Fibroblast of skin of right biceps (primary cell): Measurements from ENCODE around the gene SHC2.
"Not testable (repeated sequence)": the region's sequence is repeated elsewhere in the genome, so short reads cannot be mapped to it uniquely, and the experiment has no call there.

Experiments used
- DNase-seq: peaks from one replicate; pipeline ENCODE4 v3.0.0-alpha.2; 2013

The SHC2 gene

GRCh38 chr19:444677-445210, 16.1 kb downstream of the SHC2 start:
- no peak for DNase-seq

GRCh38 chr19:443005-443404, 17.8 kb downstream of the SHC2 start:
- DNase-seq = no peak

GRCh38 chr19:442085-442484, 18.7 kb downstream of the SHC2 start:
- DNase-seq = no peak

- no peak for DNase-seq
Measured at GRCh38 chr19:441213-441836, 19.5 kb downstream of the SHC2 start.

- no peak for DNase-seq
Measured at GRCh38 chr19:440391-441212, 20.2 kb downstream of the SHC2 start.

- no peak for DNase-seq
Measured at GRCh38 chr19:439167-439900, 21.5 kb downstream of the SHC2 start.

- no peak for DNase-seq
Measured at GRCh38 chr19:438416-438958, 22.3 kb downstream of the SHC2 start.

- DNase-seq = no peak
Measured at GRCh38 chr19:437041-437440, 23.8 kb downstream of the SHC2 start.

GRCh38 chr19:436413-436950, 24.4 kb downstream of the SHC2 start:
- DNase-seq = no peak

- no peak for DNase-seq
Measured at GRCh38 chr19:435707-436412, 25.0 kb downstream of the SHC2 start.

- no peak for DNase-seq
Measured at GRCh38 chr19:435056-435706, 25.7 kb downstream of the SHC2 start.

DNA sequence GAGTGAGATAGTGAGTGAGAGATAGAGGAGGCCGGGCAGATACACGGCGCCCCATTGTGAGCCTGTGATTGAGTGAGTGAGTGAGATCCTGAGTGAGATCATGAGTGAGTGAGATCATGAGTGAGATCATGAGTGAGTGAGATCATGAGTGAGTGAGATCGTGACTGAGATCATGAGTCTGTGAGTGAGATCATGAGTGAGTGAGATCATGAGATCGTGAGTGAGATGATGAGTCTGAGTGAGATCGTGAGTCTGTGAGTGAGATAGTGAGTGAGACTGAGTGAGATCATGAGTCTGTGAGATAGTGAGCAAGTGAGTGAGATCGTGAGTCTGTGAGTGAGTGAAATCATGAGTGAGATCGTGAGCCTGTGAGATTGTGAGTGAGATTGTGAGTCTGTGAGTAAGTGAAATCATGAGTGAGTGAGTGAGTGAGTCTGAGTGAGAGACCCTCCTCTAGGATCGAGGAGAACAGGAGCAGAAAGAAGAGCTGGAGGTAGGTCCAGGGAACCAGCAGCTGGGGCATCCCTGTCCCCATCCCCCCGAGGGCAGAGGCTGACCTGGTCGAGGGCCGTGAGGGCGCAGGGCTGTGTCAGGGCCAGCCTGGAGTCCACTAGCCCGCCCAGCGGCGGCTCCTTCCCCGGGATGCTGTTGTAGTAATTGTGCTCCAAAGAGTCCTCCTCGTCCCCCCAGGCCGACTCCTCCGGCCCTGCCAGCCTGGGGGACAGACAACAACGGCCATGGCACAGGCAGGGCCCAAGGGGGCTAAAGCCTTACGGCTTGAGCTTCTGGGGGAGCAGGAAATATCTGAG, 26.5 kb downstream of the SHC2 start:
- no peak for DNase-seq

DNA sequence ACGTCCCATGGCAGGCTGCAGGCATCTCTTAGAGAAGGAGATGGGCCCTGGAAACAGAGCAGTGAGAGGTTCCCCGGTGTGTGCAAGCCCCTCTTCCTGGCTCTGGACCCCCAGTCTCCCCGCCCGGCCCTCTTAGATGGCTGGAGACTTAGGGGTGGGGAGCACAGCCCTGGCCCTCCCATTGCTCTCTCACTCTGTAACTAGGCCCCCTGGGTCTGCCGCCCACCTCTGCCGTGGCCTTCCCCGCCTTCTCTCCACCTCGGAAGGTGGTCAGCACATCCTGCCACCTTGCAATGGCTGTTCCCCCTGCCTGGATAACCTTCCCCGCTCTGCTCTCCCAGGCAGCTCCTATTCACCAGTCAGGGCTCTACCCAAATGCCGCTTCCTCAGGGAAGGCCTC, 30.1 kb downstream of the SHC2 start:
- DNase-seq = no peak

DNA sequence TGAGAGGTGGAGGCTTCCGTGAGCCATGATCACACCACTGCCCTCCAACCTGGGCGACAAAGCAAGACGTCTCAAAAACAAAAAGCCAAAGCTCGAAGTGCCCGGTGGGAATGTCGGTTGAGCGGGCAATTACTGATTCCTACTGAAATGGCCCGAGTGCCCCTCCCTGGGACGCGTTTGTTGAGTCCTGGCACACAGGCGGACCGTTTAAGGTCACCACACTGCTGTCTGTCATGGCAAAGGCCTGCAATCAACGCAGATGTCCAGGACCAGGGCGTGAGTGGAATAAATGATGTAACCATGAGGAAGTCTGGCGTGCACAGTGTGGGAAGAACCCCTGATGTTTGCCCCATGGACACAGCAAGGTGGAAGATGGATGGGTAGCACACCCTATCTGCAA, 32.7 kb downstream of the SHC2 start:
- no peak for DNase-seq

DNA sequence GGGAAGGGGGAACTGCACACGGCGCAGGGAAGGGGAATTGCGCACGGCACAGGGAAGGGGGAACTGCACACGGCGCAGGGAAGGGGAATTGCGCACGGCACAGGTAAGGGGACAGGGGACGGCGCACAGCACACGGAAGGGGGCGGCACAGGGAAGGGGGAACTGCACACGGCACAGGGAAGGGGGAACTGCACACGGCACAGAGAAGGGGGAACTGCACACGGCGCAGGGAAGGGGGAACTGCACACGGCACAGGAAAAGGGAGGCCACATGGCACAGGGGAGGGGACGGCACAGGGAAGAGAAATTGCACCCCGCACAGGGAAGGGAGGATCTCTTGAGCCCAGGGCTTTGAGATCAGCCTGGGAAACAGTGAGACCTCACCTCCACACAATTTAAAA, 33.2 kb downstream of the SHC2 start:
- DNase-seq = not testable (repeated sequence)

DNA sequence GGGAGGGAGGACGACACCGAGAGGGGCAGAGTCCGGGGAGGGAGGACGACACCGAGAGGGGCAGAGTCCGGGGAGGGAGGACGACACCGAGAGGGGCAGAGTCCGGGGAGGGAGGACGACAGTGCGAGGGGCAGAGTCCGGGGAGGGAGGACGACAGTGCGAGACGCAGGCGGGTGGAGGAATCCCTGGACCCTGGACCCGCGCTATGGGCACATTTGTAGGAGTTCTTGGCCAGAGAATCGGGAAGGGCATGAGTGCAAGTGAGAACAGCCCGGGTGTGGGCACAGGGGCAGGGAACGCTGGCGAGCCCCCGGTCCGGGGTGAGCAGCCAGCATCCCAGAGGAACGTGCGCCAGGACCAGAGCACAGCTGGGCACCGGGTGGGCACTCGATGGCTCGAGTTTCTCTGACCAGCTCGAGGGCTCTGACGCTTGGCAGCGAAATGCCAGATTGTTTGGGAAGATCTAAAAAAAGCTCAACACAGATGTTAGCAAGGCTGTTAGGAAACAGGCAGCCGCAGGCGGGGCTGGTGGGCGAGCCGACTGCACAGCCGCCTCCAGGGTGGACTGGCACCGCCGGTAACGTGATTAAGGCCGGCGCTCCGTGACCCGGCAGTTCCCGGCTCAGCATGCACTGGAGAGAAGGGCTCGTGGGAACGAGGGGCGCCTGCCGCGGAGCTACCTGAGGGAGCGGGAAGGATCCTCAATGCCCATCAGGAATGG, 33.9 kb downstream of the SHC2 start:
- DNase-seq = no peak

GRCh38 chr19:425056-425455, 35.8 kb downstream of the SHC2 start:
- DNase-seq = no peak

- no peak for DNase-seq
Measured at GRCh38 chr19:424546-424945, 36.3 kb downstream of the SHC2 start.

DNA sequence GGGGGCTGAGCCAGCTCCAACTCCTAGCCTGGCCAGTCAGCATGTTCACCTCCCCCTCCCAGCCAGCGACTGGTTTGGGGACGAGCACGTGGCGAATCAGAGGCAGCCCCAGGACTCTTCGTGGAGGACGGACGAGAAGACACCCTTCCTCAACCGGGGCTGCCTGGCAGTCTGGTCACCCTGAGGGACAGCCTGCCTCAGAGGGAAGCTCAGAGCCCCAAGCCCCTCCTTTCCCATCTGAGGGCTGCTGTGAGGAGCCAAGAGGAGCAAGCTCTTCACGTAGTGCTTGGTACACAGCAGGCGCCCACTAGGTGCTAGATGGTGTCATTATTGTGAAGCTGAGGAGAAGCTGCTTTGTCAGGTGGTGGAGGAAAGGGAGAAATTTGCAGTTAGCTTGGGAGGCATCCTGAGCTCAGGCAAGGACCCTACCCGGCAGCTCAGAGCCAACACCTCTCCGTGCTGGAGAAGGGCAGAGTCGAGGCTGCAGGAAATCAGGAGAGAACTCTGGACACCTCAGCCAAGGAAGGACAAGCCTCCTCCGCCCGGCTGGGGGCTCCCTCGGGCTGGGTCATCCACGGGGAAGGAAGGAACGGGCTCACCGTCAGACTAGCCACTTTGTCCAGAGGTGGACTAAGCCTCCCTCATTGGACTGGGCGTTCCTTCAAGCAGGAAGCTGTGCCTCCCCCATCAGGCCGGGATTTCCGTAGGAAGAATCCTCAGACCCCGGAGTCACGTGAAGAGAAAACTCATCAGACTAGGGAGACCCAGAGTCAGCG, 37.0 kb downstream of the SHC2 start:
- no peak for DNase-seq

DNA sequence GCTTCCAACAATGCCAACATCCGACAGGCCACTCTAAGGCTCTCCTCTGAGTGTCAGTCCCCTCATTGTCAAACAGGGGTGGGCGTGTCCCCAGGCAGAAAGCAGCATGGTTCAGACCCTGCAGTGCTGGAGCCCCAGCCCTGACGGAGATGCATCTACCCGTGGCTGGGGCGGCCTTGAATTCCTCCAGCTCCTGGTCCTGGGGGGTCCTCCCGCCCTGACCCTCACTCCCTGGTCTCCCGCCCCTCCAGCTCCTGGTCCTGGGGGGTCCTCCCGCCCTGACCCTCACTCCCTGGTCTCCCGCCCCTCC, 38.0 kb downstream of the SHC2 start:
- DNase-seq = not testable (repeated sequence)
